H9 (cell line): ENCODE results near the gene KIRREL3. TPM values are rescaled to one million over a fixed set of nuclear protein-coding genes. Genes with fewer than 3 reads are reported as not detected.

Source experiments
- DNase-seq: peaks from one replicate; pipeline ENCODE4 v3.0.0-alpha.2; 2017
- H2AFZ ChIP-seq: one replicate; pipeline ENCODE4 v1.6.1; 2013; ENCODE audit warnings: mild to moderate bottlenecking, low read length, control low read depth, moderate library complexity
- H2AK5ac ChIP-seq: 2 replicates; pipeline ENCODE4 v1.6.1; 2013; ENCODE audit warnings: low read length, control low read depth, mixed read lengths; ENCODE audit not compliant: insufficient read length
- H2BK120ac ChIP-seq: one replicate; pipeline ENCODE4 v1.6.1; 2013; ENCODE audit warnings: low read depth, mild to moderate bottlenecking, low read length, control low read depth, inconsistent platforms; ENCODE audit not compliant: poor library complexity, severe bottlenecking
- H2BK12ac ChIP-seq: 2 replicates; pipeline ENCODE4 v1.6.1; 2013; ENCODE audit warnings: low read length, control low read depth, mixed read lengths, low read depth; ENCODE audit not compliant: insufficient read length
- H2BK15ac ChIP-seq: 2 replicates; pipeline ENCODE4 v1.6.1; 2013; ENCODE audit warnings: low read depth, low read length, control low read depth
- H2BK20ac ChIP-seq: one replicate; pipeline ENCODE4 v1.6.1; 2013; ENCODE audit warnings: low read depth, mild to moderate bottlenecking, low read length, control low read depth, inconsistent platforms; ENCODE audit not compliant: poor library complexity, severe bottlenecking
- H2BK5ac ChIP-seq: 2 replicates; pipeline ENCODE4 v1.6.1; 2013; ENCODE audit warnings: low read length, control low read depth, mixed read lengths; ENCODE audit not compliant: insufficient read length
- H3K14ac ChIP-seq: 2 replicates; pipeline ENCODE4 v1.6.1; 2013; ENCODE audit warnings: low read length, control low read depth; ENCODE audit not compliant: insufficient read depth
- H3K18ac ChIP-seq: 2 replicates; pipeline ENCODE4 v1.6.1; 2013; ENCODE audit warnings: low read depth, mild to moderate bottlenecking, mixed read lengths, low read length, control low read depth; ENCODE audit not compliant: insufficient read length
- H3K23ac ChIP-seq: 2 replicates; pipeline ENCODE4 v1.6.1; 2013; ENCODE audit warnings: low read length, control low read depth, mixed read lengths, low read depth; ENCODE audit not compliant: insufficient read length
- H3K23me2 ChIP-seq: 2 replicates; pipeline ENCODE4 v1.6.1; 2013; ENCODE audit warnings: low read depth, mild to moderate bottlenecking, mixed read lengths, low read length, control low read depth; ENCODE audit not compliant: insufficient read length, poor library complexity, severe bottlenecking
- H3K27ac ChIP-seq: 2 replicates; pipeline ENCODE4 v1.5.1; 2013; ENCODE audit warnings: low read length, control low read depth, mixed read lengths, low read depth; ENCODE audit not compliant: insufficient read length
- H3K27me3 ChIP-seq: 2 replicates; pipeline ENCODE4 v1.6.1; 2013; ENCODE audit warnings: low read length, control low read depth, inconsistent platforms; ENCODE audit not compliant: insufficient read depth
- H3K4ac ChIP-seq: 2 replicates; pipeline ENCODE4 v1.6.1; 2013; ENCODE audit warnings: low read depth, mild to moderate bottlenecking, control low read depth, inconsistent platforms, low read length, moderate library complexity
- H3K4me1 ChIP-seq: 2 replicates; pipeline ENCODE4 v1.6.1; 2013; ENCODE audit warnings: low read length, control low read depth, inconsistent platforms; ENCODE audit not compliant: insufficient read depth
- H3K4me2 ChIP-seq: 2 replicates; pipeline ENCODE4 v1.6.1; 2013; ENCODE audit warnings: low read length, control low read depth, mixed read lengths; ENCODE audit not compliant: insufficient read length, insufficient read depth
- H3K56ac ChIP-seq: 2 replicates; pipeline ENCODE4 v1.6.1; 2013; ENCODE audit warnings: low read depth, mild to moderate bottlenecking, mixed read lengths, low read length, control low read depth; ENCODE audit not compliant: insufficient read length
- H3K79me1 ChIP-seq: 2 replicates; pipeline ENCODE4 v1.6.1; 2013; ENCODE audit warnings: low read depth, mild to moderate bottlenecking, moderate library complexity, low read length, control low read depth, inconsistent platforms; ENCODE audit not compliant: insufficient read depth, poor library complexity, severe bottlenecking
- H3K79me2 ChIP-seq: 2 replicates; pipeline ENCODE4 v1.6.1; 2013; ENCODE audit warnings: low read length, control low read depth, inconsistent platforms; ENCODE audit not compliant: insufficient read depth
- H3K9ac ChIP-seq: 2 replicates; pipeline ENCODE4 v1.6.1; 2013; ENCODE audit warnings: low read length, control low read depth, mixed read lengths; ENCODE audit not compliant: insufficient read length; ENCODE audit errors: extremely low read depth
- H3K9me3 ChIP-seq: one replicate; pipeline ENCODE4 v1.6.1; 2013; ENCODE audit warnings: low read depth, low read length, inconsistent platforms; ENCODE audit not compliant: control insufficient read depth
- H3T11ph ChIP-seq: one replicate; pipeline ENCODE4 v1.6.1; 2013; ENCODE audit warnings: mild to moderate bottlenecking, low read length, control low read depth, inconsistent platforms
- H4K20me1 ChIP-seq: one replicate; pipeline ENCODE4 v1.6.1; 2013; ENCODE audit not compliant: control insufficient read depth, insufficient read length, insufficient read depth
- H4K5ac ChIP-seq: 2 replicates; pipeline ENCODE4 v1.6.1; 2013; ENCODE audit warnings: low read depth, mild to moderate bottlenecking, mixed read lengths, low read length, control low read depth; ENCODE audit not compliant: insufficient read length
- H4K8ac ChIP-seq: replicated peaks from 2 replicates; pipeline ENCODE4 v1.6.1; 2013; ENCODE audit warnings: low read length, control low read depth, mixed read lengths, low read depth; ENCODE audit not compliant: insufficient read length
- H4K91ac ChIP-seq: 2 replicates; pipeline ENCODE4 v1.6.1; 2013; ENCODE audit warnings: low read depth, mild to moderate bottlenecking, moderate library complexity, mixed read lengths, low read length, control low read depth; ENCODE audit not compliant: insufficient read length
- H3K27ac Mint-ChIP-seq, 3 experiments: 2 replicates in 2 of 3; 3 replicates in 1 of 3; pipeline ENCODE4 v1.8.0; 2020 to 2021; ENCODE audit warnings: mixed read lengths in 3 of 3, mild to moderate bottlenecking in 1 of 3, moderate library complexity in 1 of 3
- H3K27me3 Mint-ChIP-seq: 2 replicates; pipeline ENCODE4 v1.8.0; 2021; ENCODE audit warnings: low read depth, mild to moderate bottlenecking, moderate library complexity, mixed read lengths
- H3K36me3 Mint-ChIP-seq, 3 experiments: 2 replicates in 2 of 3; 3 replicates in 1 of 3; pipeline ENCODE4 v1.8.0; 2020 to 2021; ENCODE audit warnings: low read depth in 3 of 3, mixed read lengths in 3 of 3; ENCODE audit not compliant: insufficient read depth in 1 of 3
- H3K4me1 Mint-ChIP-seq, 2 experiments: 2 replicates each; pipeline ENCODE4 v1.8.0; 2020; ENCODE audit warnings: mixed read lengths in 2 of 2
- H3K4me3 Mint-ChIP-seq, 2 experiments: 2 replicates in 1 of 2; 3 replicates in 1 of 2; pipeline ENCODE4 v1.8.0; 2020 to 2021; ENCODE audit warnings: mild to moderate bottlenecking in 2 of 2, mixed read lengths in 2 of 2, moderate library complexity in 1 of 2
- H3K9me3 Mint-ChIP-seq, 2 experiments: 2 replicates in 1 of 2; 3 replicates in 1 of 2; pipeline ENCODE4 v1.8.0; 2020; ENCODE audit warnings: mild to moderate bottlenecking in 2 of 2, mixed read lengths in 2 of 2, moderate library complexity in 1 of 2
- CTCF ChIP-seq: fragments of 200-600 bp; sonication (generic); conservative IDR thresholded peaks from 3 replicates; pipeline ENCODE4 v1.8.0; 2021; ENCODE audit warnings: antibody characterized with exemption, mild to moderate bottlenecking
- WGBS: extraction: QIAGEN DNeasy Blood & Tissue Kit; methylation state at CpG from one replicate; pipeline ENCODE4 v1.1.7; 2013; ENCODE audit warnings: missing lambda C conversion rate, low lambda C conversion rate, mixed read lengths; ENCODE audit not compliant: insufficient read length; ENCODE audit errors: extremely low coverage; 5-methylcytosine and 5-hydroxymethylcytosine counted together
- total RNA-seq: library from RNA; stranded (reverse); gene quantifications from 2 replicates; pipeline ENCODE4 v1.2.1, GENCODE V29; 2021

Gene KIRREL3
- total RNA-seq, 1 experiment from 2014 or later = 0.17 TPM

DNA sequence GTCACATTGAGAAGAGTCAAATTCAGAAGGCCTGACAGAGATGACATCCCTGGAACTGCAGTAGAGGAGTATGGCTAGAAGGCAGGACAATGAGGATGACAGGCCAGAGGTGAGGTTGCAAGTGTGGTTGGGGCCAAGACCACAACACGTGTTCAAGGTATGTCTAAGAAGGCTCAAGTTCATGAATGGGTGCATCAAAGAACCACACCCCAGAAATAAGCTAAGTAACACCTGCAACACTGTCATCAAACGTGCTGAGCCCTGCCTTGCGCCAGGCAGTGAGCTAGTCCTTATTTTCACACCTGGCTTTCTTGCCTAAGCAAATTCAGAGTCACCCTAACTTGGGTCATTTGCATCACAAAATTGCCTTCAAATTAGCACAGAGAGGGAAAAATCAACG is 313.6 kb downstream of the KIRREL3 start:
- TF ChIP-seq CTCF = no peak
- no peak overlapping the region for H4K5ac ChIP-seq
- Mint-ChIP-seq H3K9me3 (no peaks in the 10 kb centered on the region), H3K27ac (no peak overlapping the region), H3K4me3 (no peak overlapping the region), H3K27me3 (peaks cover 11% of the 10 kb centered on the region), H3K4me1 (peaks cover 19 to 23% of the 10 kb centered on the region in 2 experiments), H3K36me3 (no peaks in the 10 kb centered on the region; a peak in 1 of 7 replicates)
- H3K4ac ChIP-seq = no peak overlapping the region
- no peak overlapping the region for H3K9ac ChIP-seq
- no peak overlapping the region for H2BK120ac ChIP-seq
- WGBS = no CpG with 5 or more reads among the region's 4 CpGs
- no peak overlapping the region for H2AK5ac ChIP-seq
- H3K27ac ChIP-seq = no peak overlapping the region
- no peaks in the 10 kb centered on the region for H3K9me3 ChIP-seq
- H3K4me2 ChIP-seq = no peak overlapping the region
- H3K23me2 ChIP-seq = no peaks in the 10 kb centered on the region
- H3K14ac ChIP-seq = no peak overlapping the region
- H2BK15ac ChIP-seq = no peak overlapping the region
- H3K4me1 ChIP-seq = peaks cover 6% of the 10 kb centered on the region; the same call in 1 of the 2 replicates
- DNase-seq = no peak
- no peak overlapping the region for H3T11ph ChIP-seq
- no peaks in the 10 kb centered on the region for H3K79me2 ChIP-seq
- no peaks in the 10 kb centered on the region for H4K20me1 ChIP-seq
- no peak overlapping the region for H3K56ac ChIP-seq
- H2BK5ac ChIP-seq = no peak overlapping the region
- no peak overlapping the region for H3K23ac ChIP-seq
- H2BK20ac ChIP-seq = no peak overlapping the region
- no peaks in the 10 kb centered on the region for H3K79me1 ChIP-seq
- H3K18ac ChIP-seq = no peak overlapping the region
- H3K27me3 ChIP-seq = no peaks in the 10 kb centered on the region
- no peak overlapping the region for H4K91ac ChIP-seq
- H4K8ac ChIP-seq = no peak overlapping the region
- no peak overlapping the region for H2AFZ ChIP-seq
- no peak overlapping the region for H2BK12ac ChIP-seq
